Endothelial cell of umbilical vein (primary cell): ENCODE results near the gene MED28. TPM values are rescaled to one million over a fixed set of nuclear protein-coding genes. Genes with fewer than 3 reads are reported as not detected.

Source experiments
- BruUV-seq: library from RNA; stranded (reverse); fragments of 400-500 nt; replicated peaks from 2 replicates; lab custom pipeline; 2021; lab: Mats Ljungman, UMichigan
- CTCF ChIA-PET: fragments of 300-600, 350-600 bp; sonication (Branson Sonifier 250); formaldehyde crosslinking; loops from one replicate; lab custom pipeline; 2021; ENCODE audit warnings: antibody characterized with exemption, inconsistent platforms; lab: Charles Lee
- POLR2A ChIA-PET: fragments of 300-600, 350-600 bp; sonication (Branson Sonifier 250); formaldehyde crosslinking; loops from one replicate; lab custom pipeline; 2021; ENCODE audit warnings: antibody characterized with exemption, inconsistent platforms; lab: Charles Lee
- DNase-seq: peaks from one replicate; pipeline ENCODE4 v3.0.0-alpha.2; 2011; ENCODE audit warnings: low read depth, low spot score
- FAIRE-seq: peaks from 2 replicates; lab custom pipeline; 2011; peaks lifted over from hg19 to GRCh38; lab: Jason Lieb, UNC
- H2AFZ ChIP-seq: 2 replicates; pipeline ENCODE4 v1.6.0; 2012; ENCODE audit warnings: low read depth, low read length, control low read depth, inconsistent platforms
- H3K27ac ChIP-seq: 2 replicates; pipeline ENCODE4 v1.5.1; 2011; ENCODE audit warnings: low read depth, mild to moderate bottlenecking, control low read depth, low read length, moderate library complexity; ENCODE audit not compliant: insufficient read depth
- H3K27me3 ChIP-seq, 2 experiments: 2 replicates each; pipeline versions ENCODE4 v1.6.0 to v1.6.1; 2011; ENCODE audit warnings: low read length in 2 of 2, mixed read lengths in 1 of 2; ENCODE audit not compliant: control insufficient read depth in 2 of 2, insufficient read depth in 2 of 2
- H3K36me3 ChIP-seq, 2 experiments: 2 replicates in 1 of 2; 3 replicates in 1 of 2; pipeline ENCODE4 v1.5.1; 2011; ENCODE audit warnings: low read length in 2 of 2, mild to moderate bottlenecking in 1 of 2, moderate library complexity in 1 of 2; ENCODE audit not compliant: control insufficient read depth in 2 of 2, insufficient read depth in 2 of 2; ENCODE audit errors: extremely low read depth in 1 of 2
- H3K4me1 ChIP-seq: 3 replicates; pipeline ENCODE4 v1.5.1; 2011; ENCODE audit warnings: mild to moderate bottlenecking, low read length; ENCODE audit not compliant: control insufficient read depth, insufficient read depth; ENCODE audit errors: extremely low read depth
- H3K4me2 ChIP-seq: 2 replicates; pipeline ENCODE4 v1.6.1; 2011; ENCODE audit warnings: low read length, control low read depth, mixed read lengths; ENCODE audit not compliant: insufficient read depth
- H3K4me3 ChIP-seq, 3 experiments: fragments of 200-600 bp in 1 of 3; sonication (generic), shearing (Covaris generic) in 1 of 3; replicated peaks in 1 of 3; 2 replicates each; pipeline ENCODE4 v1.5.1; 2011 to 2016; ENCODE audit warnings: control low read depth in 3 of 3, low read length in 3 of 3, mild to moderate bottlenecking in 2 of 3, inconsistent platforms in 1 of 3, low read depth in 1 of 3, moderate library complexity in 1 of 3; ENCODE audit not compliant: insufficient read depth in 1 of 3
- H3K79me2 ChIP-seq: 2 replicates; pipeline ENCODE4 v1.6.0; 2012; ENCODE audit warnings: low read length, inconsistent platforms; ENCODE audit not compliant: control insufficient read depth, insufficient read depth
- H3K9ac ChIP-seq: replicated peaks from 2 replicates; pipeline ENCODE3; 2011; ENCODE audit warnings: low read length, control low read depth; ENCODE audit not compliant: insufficient read depth; ENCODE audit errors: extremely low read depth
- H3K9me1 ChIP-seq: replicated peaks from 3 replicates; pipeline ENCODE4 v1.6.0; 2011; ENCODE audit warnings: mild to moderate bottlenecking, low read length; ENCODE audit not compliant: control insufficient read depth, insufficient read depth; ENCODE audit errors: extremely low read depth
- H3K9me3 ChIP-seq: replicated peaks from 2 replicates; pipeline ENCODE4 v1.5.1; 2012; ENCODE audit warnings: low read length, inconsistent platforms; ENCODE audit not compliant: control insufficient read depth, insufficient read depth
- H4K20me1 ChIP-seq: replicated peaks from 2 replicates; pipeline ENCODE3; 2011; ENCODE audit warnings: mild to moderate bottlenecking, low read length; ENCODE audit not compliant: control insufficient read depth, insufficient read depth; ENCODE audit errors: extremely low read depth
- EZH2 ChIP-seq: IDR thresholded peaks from 2 replicates; pipeline ENCODE4 v1.6.1; 2012; ENCODE audit warnings: borderline replicate concordance, low read depth, mild to moderate bottlenecking, moderate library complexity, low read length, inconsistent platforms; ENCODE audit not compliant: severe bottlenecking
- FOS ChIP-seq: IDR thresholded peaks from 2 replicates; pipeline ENCODE4 v1.6.1; 2011; ENCODE audit warnings: mild to moderate bottlenecking, low read length, moderate library complexity, borderline replicate concordance; ENCODE audit not compliant: insufficient read depth
- GATA2 ChIP-seq: IDR thresholded peaks from 2 replicates; pipeline ENCODE4 v1.7.0; 2011; ENCODE audit warnings: low read depth, mild to moderate bottlenecking, moderate library complexity, mixed read lengths, low read length; ENCODE audit not compliant: insufficient read length, insufficient read depth
- JUN ChIP-seq: IDR thresholded peaks from 2 replicates; pipeline ENCODE4 v1.6.1; 2011; ENCODE audit warnings: borderline replicate concordance, low read depth; ENCODE audit not compliant: insufficient read length, insufficient read depth
- MYC ChIP-seq: IDR thresholded peaks from one replicate; pipeline ENCODE4 v1.6.1; 2011; ENCODE audit warnings: mild to moderate bottlenecking, low read depth, low read length
- POLR2A ChIP-seq: IDR thresholded peaks from 2 replicates; pipeline ENCODE4 v1.6.1; 2012; ENCODE audit warnings: low read depth, mild to moderate bottlenecking, control low read depth, low read length
- POLR2AphosphoS5 ChIP-seq: IDR thresholded peaks from 2 replicates; pipeline ENCODE4 v1.6.1; 2012; ENCODE audit warnings: low read depth, mild to moderate bottlenecking, control low read depth, low read length, moderate library complexity; ENCODE audit not compliant: insufficient read depth
- dilution Hi-C: fragments of 300-500 bp; cut with MboI; formaldehyde crosslinking; loops from one replicate; pipeline ENCODE4 v1.15.0; 2019; ENCODE audit warnings: low sequenced_read_pairs; ENCODE audit not compliant: extremely low pct_ligation_motif_present
- intact Hi-C: fragments of 100-400 bp; cut with micrococcal nuclease; formaldehyde crosslinking; loops from one replicate; pipeline ENCODE4 v1.10.0; 2022
- polyA plus RNA-seq, 4 experiments: library from polyadenylated mRNA; depleted of rRNA in 3 of 4; stranded (reverse) in 3 of 4; unstranded in 1 of 4; fragments of >200 nt; gene quantifications; 2 replicates each; pipeline versions ENCODE4 v1.2.1 to v1.2.3, GENCODE V29; 2011 to 2012; ENCODE audit warnings: missing spikeins in 1 of 4
- total RNA-seq: library from RNA; stranded (reverse); gene quantifications from 2 replicates; pipeline ENCODE4 v1.2.3, GENCODE V29; 2021
- TF ChIP-seq, protein P1 (sequence below), 2 donors: IDR thresholded peaks; 1 replicate in 1 of 2; 2 replicates in 1 of 2; pipeline ENCODE4 v1.5.1; 2011; ENCODE audit warnings: low read length in 2 of 2, mild to moderate bottlenecking in 2 of 2, moderate library complexity in 2 of 2, control low read depth in 1 of 2, inconsistent platforms in 1 of 2, low read depth in 1 of 2; ENCODE audit not compliant: insufficient read depth in 1 of 2; ENCODE audit errors: extremely low read depth in 1 of 2
- TF ChIP-seq, protein P2 (sequence below): IDR thresholded peaks from 2 replicates; pipeline ENCODE4 v1.6.1; 2011; ENCODE audit not compliant: insufficient read depth, insufficient read length

MED28 gene
- total and polyA plus RNA-seq, 2 donors (not counting 3 experiments of a cell fraction or from before 2014, with no cell fraction given): 10.0 to 49.1 TPM

DNA sequence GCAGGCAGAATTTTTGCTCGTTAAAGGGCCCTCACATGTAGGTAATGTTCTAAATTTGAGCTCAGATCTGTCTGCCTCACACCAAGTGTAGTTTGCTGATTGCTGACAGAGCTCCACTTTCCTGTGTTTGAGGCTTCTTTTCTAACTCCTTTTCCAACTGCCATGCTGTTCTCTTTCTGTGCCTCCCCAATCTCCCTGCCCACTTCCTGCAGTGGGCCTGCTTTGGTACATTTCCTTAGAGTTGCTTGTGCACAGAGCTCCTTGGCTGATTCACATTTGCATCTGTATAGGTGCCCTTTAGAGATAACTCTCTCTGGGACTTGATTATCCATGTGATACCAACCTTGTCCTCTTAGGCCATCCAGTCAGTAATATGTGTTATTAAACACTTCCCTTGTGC, 4.5 kb downstream of the MED28 start:
- TF ChIP-seq JUN: no peak
- TF ChIP-seq GATA2: no peak
- TF ChIP-seq, protein P1, sequence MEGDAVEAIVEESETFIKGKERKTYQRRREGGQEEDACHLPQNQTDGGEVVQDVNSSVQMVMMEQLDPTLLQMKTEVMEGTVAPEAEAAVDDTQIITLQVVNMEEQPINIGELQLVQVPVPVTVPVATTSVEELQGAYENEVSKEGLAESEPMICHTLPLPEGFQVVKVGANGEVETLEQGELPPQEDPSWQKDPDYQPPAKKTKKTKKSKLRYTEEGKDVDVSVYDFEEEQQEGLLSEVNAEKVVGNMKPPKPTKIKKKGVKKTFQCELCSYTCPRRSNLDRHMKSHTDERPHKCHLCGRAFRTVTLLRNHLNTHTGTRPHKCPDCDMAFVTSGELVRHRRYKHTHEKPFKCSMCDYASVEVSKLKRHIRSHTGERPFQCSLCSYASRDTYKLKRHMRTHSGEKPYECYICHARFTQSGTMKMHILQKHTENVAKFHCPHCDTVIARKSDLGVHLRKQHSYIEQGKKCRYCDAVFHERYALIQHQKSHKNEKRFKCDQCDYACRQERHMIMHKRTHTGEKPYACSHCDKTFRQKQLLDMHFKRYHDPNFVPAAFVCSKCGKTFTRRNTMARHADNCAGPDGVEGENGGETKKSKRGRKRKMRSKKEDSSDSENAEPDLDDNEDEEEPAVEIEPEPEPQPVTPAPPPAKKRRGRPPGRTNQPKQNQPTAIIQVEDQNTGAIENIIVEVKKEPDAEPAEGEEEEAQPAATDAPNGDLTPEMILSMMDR (IDR thresholded peaks at IDR 0.05; ENCODE audit: extremely low read depth in 1 of 2, insufficient read depth in 1 of 2, low read depth in 1 of 2, low read length in 2 of 2): no peak
- no peak for TF ChIP-seq MYC
- no peak for TF ChIP-seq POLR2A
- no peak for TF ChIP-seq FOS
- TF ChIP-seq, protein P2, sequence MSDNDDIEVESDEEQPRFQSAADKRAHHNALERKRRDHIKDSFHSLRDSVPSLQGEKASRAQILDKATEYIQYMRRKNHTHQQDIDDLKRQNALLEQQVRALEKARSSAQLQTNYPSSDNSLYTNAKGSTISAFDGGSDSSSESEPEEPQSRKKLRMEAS: no peak
- TF ChIP-seq POLR2AphosphoS5: no peak
- no peak for TF ChIP-seq EZH2

More for the DNA sequence above, 4.5 kb downstream of the MED28 start:
- Histone ChIP-seq H3K4me3 (no peak overlapping the region), H3K27me3 (no peaks in the 10 kb centered on the region), H2AFZ (no peak overlapping the region), H3K79me2 (peaks cover 63% of the 10 kb centered on the region), H3K4me1 (peaks cover 18% of the 10 kb centered on the region), H4K20me1 (no peaks in the 10 kb centered on the region), H3K4me2 (no peak overlapping the region), H3K9me1 (no peaks in the 10 kb centered on the region), H3K27ac (no peak overlapping the region), H3K9ac (no peak overlapping the region), H3K36me3 (peaks cover 25 to 29% of the 10 kb centered on the region in 2 experiments), H3K9me3 (no peaks in the 10 kb centered on the region)
- BruUV-seq: no TSS peak
- dilution Hi-C loops (no loop called here), intact Hi-C loops (loop anchor here (10.0 kb wide), 1 partner anchor 406 kb away; the partner anchor contains the start of gene LCORL)
- DNase-seq (no peak), FAIRE-seq (no peak)
- ChIA-PET POLR2A (no interaction called here), CTCF (interaction anchor here (0.7 to 2.2 kb wide), 5 partner anchors 10 to 70 kb away, joined by 3 to 7 read pairs (median 4); no protein-coding TSS in a partner anchor)
